Measurements from ENCODE around the gene EXOC2.

EXOC2 gene

DNA sequence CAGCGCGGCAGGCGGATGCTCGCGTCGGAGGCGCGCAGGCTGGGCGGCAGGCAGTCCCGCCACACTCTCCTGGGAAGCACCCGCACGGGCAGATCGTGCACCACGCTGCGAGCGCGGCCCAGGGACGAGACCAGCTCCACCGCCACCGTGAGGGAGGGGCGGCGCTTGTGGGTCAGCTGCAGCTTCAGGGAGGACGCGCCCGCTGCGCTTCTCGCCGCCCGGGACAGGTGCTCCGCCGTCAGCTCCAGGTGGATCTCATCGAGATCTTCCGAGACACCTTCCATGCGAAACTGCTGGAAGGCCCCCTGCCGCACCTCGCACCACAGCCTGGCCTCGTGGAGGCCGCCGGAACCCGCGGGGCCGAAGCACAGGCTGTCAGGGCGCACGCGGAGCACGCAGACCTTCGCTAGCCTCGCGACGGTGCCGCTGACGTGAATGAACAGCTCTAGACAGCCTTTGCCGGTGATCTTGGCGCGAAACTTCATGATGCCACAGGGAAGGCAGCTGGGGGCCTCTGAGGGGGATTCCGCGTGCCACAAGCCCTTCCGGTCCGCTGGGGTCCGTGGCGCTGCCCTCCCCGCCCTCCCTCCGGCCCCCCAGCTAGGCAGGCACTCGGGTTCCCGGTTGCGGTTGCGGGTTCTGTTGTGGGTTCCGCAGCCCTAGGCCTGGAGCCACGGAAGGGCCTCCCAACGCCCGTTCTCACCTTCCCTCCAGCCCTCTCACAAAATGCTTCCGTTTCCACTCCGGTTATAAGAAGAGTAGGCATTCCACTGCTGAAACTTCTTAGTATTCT, 36.3 kb downstream of the EXOC2 start, which contains the start of gene HUS1B:
TSS of gene HUS1B (minus strand) at position 641 of the 793 bp plus-strand sequence. CDS start at position 485, 156 bp downstream.
- DNase-seq = no peak
- intact Hi-C loops (cut with DNase I; ENCODE audit: low total_unique reads) = no loop called here
- H3K4me1 ChIP-seq = peaks cover 0 to 48% (median 4%) of the 10 kb centered on the region in 4 donors
- H3K27ac ChIP-seq = peak within 1 kb of the TSS in 1 of 2 donors; percentile 14
- H3K27me3 ChIP-seq = no peaks in the 10 kb centered on the region
- H3K4me3 ChIP-seq = no peak within 1 kb of the TSS
- peaks cover 0 to 5% (median 4%) of the 10 kb centered on the region in 3 donors for H3K9me3 ChIP-seq
- TF ChIP-seq, protein P1, sequence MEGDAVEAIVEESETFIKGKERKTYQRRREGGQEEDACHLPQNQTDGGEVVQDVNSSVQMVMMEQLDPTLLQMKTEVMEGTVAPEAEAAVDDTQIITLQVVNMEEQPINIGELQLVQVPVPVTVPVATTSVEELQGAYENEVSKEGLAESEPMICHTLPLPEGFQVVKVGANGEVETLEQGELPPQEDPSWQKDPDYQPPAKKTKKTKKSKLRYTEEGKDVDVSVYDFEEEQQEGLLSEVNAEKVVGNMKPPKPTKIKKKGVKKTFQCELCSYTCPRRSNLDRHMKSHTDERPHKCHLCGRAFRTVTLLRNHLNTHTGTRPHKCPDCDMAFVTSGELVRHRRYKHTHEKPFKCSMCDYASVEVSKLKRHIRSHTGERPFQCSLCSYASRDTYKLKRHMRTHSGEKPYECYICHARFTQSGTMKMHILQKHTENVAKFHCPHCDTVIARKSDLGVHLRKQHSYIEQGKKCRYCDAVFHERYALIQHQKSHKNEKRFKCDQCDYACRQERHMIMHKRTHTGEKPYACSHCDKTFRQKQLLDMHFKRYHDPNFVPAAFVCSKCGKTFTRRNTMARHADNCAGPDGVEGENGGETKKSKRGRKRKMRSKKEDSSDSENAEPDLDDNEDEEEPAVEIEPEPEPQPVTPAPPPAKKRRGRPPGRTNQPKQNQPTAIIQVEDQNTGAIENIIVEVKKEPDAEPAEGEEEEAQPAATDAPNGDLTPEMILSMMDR (IDR thresholded peaks at IDR 0.05) = no peak
- H3K36me3 ChIP-seq = peaks cover 9 to 11% (median 10%) of the 10 kb centered on the region in 3 donors

DNA sequence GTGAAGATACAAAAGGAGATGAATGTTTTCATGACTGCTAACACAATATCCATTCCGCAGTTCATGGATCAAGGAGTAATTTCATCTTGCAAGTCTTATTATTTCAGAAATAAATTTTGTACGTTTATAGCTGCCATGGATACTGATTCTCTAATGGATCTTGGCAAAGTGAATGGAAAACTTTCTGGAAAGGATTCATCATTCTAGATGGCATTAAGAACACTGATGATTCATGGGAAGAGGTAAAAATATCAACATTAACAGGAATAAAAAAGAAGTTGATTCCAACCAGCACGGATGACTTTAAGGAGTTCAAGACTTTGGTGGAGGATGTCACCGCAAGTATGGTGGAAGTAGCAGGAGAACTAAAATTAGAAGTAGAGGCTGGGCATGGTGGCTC, 38.8 kb downstream of the EXOC2 start:
- TF ChIP-seq, protein P1 (IDR thresholded peaks at IDR 0.05) = no peak
- Histone ChIP-seq H3K4me1 (peaks cover 0 to 40% (median 2%) of the 10 kb centered on the region in 4 donors), H3K4me3 (no peak overlapping the region), H3K9me3 (peaks cover 0 to 5% (median 4%) of the 10 kb centered on the region in 3 donors), H3K27ac (no peak overlapping the region), H3K36me3 (peaks cover 9 to 11% (median 10%) of the 10 kb centered on the region in 3 donors), H3K27me3 (no peaks in the 10 kb centered on the region)
- DNase-seq = no peak
- intact Hi-C loops (cut with DNase I; ENCODE audit: low total_unique reads) = no loop called here

DNA sequence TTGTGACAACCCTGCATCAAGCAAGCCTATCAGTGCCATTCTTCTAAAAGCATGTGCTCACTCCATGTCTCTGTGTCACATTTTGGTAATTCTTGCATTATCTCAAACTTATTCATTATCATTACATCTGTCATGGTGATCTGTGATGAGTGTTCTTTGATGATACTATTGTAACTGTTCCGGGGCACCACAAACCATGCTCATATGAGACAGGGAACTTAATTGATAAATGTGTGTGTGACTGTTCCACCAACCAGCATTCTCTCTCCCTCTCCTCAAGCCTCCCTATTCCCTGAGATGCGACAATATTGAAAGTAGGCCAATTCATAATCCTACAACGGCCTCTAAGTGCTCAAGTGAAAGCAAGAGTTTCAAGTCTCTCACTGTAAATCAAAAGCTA, 40.1 kb downstream of the EXOC2 start:
- Histone ChIP-seq H3K4me1 (peaks cover 0 to 27% (median 0%) of the 10 kb centered on the region in 4 donors), H3K27ac (no peak overlapping the region), H3K27me3 (no peaks in the 10 kb centered on the region), H3K4me3 (no peak overlapping the region), H3K36me3 (peaks cover 9 to 11% (median 10%) of the 10 kb centered on the region in 3 donors), H3K9me3 (peaks cover 0 to 5% (median 4%) of the 10 kb centered on the region in 3 donors)
- intact Hi-C loops (cut with DNase I; ENCODE audit: low total_unique reads) = no loop called here
- DNase-seq = no peak
- TF ChIP-seq, protein P1 (IDR thresholded peaks at IDR 0.05) = no peak

DNA sequence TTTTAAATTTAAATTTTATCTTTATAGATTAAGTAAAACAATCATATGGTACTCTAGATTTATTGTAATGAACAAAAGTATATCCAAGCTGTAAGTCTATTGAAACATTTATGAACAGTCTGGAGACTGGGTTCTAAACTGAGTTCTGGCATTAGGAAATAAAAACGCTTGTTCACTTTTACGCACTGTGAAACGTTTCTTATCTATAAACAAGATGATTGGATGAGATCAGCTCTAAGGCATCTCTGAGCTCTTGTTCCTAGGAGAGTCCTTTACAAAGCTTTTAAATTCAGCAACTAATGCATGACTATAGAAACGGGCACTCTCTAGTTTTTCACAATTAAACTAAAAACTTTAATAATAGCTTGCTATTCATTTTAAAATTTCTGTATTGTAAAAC, 42.8 kb downstream of the EXOC2 start:
- no peak overlapping the region for H3K27ac ChIP-seq
- H3K36me3 ChIP-seq = no peaks in the 10 kb centered on the region
- DNase-seq = no peak

DNA sequence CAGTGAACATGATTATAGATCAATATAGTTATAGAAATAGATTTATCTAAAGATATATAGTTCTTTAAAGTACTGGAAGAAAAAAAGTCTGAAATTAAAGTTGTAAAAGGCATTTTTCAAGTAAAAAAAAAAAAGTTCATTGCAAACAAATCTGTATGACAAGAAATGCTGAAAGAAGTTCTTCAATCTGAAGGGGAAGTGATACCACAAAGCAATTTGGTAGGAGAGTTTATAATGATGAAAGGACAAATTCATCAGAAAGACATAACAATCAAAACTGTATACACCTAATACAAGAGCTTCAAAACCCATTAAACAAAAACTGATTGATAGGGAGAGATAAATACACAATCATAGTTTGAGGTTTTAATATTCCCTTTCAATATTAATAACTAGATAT, 50.1 kb downstream of the EXOC2 start:
- no peak for DNase-seq
- no peak overlapping the region for H3K27ac ChIP-seq
- no peaks in the 10 kb centered on the region for H3K4me1 ChIP-seq
- no peak overlapping the region for H3K4me3 ChIP-seq
- TF ChIP-seq, protein P1 (IDR thresholded peaks at IDR 0.05) = no peak
- no peaks in the 10 kb centered on the region for H3K36me3 ChIP-seq
- no peaks in the 10 kb centered on the region for H3K9me3 ChIP-seq
- H3K27me3 ChIP-seq = no peaks in the 10 kb centered on the region
- intact Hi-C loops (cut with DNase I; ENCODE audit: low total_unique reads) = no loop called here

More for the DNA sequence above, 42.8 kb downstream of the EXOC2 start:
- peaks cover 0 to 5% (median 4%) of the 10 kb centered on the region in 3 donors for H3K9me3 ChIP-seq
- H3K27me3 ChIP-seq = no peaks in the 10 kb centered on the region
- TF ChIP-seq, protein P1 (IDR thresholded peaks at IDR 0.05) = no peak
- intact Hi-C loops (cut with DNase I; ENCODE audit: low total_unique reads) = no loop called here
- no peak overlapping the region for H3K4me3 ChIP-seq
- peaks cover 0 to 20% (median 0%) of the 10 kb centered on the region in 4 donors for H3K4me1 ChIP-seq
